Measurements from ENCODE around the gene TMEM8B. TPM values are rescaled to one million over a fixed set of nuclear protein-coding genes. Genes with fewer than 3 reads are reported as not detected.

TMEM8B gene
- total and polyA plus RNA-seq, 2 of the 8 experiments (the other 6 are each of a cell fraction or from before 2014, with no cell fraction given): 7.5 to 10.4 TPM

DNA sequence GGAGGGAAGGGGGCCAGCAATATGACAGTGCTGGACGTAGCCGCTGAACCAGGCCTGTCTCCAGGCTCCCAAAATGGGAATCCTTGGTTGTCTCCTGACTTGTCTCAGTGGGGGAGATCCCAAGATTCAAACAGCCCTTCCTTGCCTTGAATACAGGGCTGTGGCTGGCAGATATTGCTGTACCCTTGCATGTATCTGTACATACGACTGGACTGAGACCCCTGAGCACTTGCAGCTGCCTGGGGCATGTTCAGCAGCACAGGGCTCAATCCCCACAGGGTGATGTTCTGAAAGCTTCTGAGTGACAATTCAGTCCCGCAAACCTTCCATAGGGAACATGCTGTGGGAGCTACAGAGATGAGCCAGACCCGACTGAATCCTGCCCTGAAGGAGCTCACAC lies 27.9 kb downstream of the TMEM8B start (continued):
- TF ChIP-seq, protein P1, sequence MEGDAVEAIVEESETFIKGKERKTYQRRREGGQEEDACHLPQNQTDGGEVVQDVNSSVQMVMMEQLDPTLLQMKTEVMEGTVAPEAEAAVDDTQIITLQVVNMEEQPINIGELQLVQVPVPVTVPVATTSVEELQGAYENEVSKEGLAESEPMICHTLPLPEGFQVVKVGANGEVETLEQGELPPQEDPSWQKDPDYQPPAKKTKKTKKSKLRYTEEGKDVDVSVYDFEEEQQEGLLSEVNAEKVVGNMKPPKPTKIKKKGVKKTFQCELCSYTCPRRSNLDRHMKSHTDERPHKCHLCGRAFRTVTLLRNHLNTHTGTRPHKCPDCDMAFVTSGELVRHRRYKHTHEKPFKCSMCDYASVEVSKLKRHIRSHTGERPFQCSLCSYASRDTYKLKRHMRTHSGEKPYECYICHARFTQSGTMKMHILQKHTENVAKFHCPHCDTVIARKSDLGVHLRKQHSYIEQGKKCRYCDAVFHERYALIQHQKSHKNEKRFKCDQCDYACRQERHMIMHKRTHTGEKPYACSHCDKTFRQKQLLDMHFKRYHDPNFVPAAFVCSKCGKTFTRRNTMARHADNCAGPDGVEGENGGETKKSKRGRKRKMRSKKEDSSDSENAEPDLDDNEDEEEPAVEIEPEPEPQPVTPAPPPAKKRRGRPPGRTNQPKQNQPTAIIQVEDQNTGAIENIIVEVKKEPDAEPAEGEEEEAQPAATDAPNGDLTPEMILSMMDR (IDR thresholded peaks at IDR 0.05; ENCODE audit: control extremely low read depth in 1 of 3, insufficient read depth in 1 of 3, low read depth in 1 of 3, low read length in 3 of 3): no peak
- TF ChIP-seq CEBPB (IDR thresholded peaks at IDR 0.05; ENCODE audit: low read depth, low read length) (no peak), JUN (IDR thresholded peaks at IDR 0.05; ENCODE audit: low read depth, low read length) (no peak)
